HEK293 (cell line): ENCODE results near the gene INO80C.

ENCODE experiments used
- CTCF ChIA-PET: fragments of 350-600 bp; formaldehyde crosslinking; extraction: SDS; loops from one replicate; lab custom pipeline; 2021; ENCODE audit warnings: antibody characterized with exemption; lab: Yijun Ruan, JAX
- POLR2A ChIA-PET: fragments of 300-600 bp; formaldehyde crosslinking; extraction: SDS; loops from one replicate; lab custom pipeline; 2020; ENCODE audit warnings: antibody characterized with exemption, inconsistent platforms; lab: Yijun Ruan, JAX
- H3K27ac ChIP-seq: fragments of 200-500 bp; sonication (Bioruptor generic); 2 replicates; pipeline ENCODE4 v1.5.1; 2014; ENCODE audit warnings: low read depth, low read length, control low read depth, inconsistent platforms; ENCODE audit errors: extremely low read depth
- H3K36me3 ChIP-seq, 2 experiments: fragments of 200-500 bp in 1 of 2; sonication (Bioruptor generic) in 1 of 2; 1 replicate in 1 of 2; 2 replicates in 1 of 2; pipeline ENCODE4 v1.5.1; 2014 to 2017; ENCODE audit warnings: inconsistent platforms in 2 of 2, low read length in 2 of 2; ENCODE audit not compliant: control insufficient read depth in 2 of 2, insufficient read depth in 1 of 2
- H3K4me1 ChIP-seq: fragments of 200-500 bp; sonication (Bioruptor generic); 2 replicates; pipeline ENCODE4 v1.5.1; 2014; ENCODE audit warnings: mild to moderate bottlenecking, low read length, inconsistent platforms; ENCODE audit not compliant: control insufficient read depth, insufficient read depth
- H3K4me3 ChIP-seq: 2 replicates; pipeline ENCODE4 v1.5.1; 2011; ENCODE audit warnings: low read depth, mild to moderate bottlenecking, control low read depth, low read length, moderate library complexity
- H3K9me3 ChIP-seq: fragments of 200-500 bp; sonication (Bioruptor generic); 2 replicates; pipeline ENCODE4 v1.5.1; 2014; ENCODE audit warnings: low read depth, low read length, inconsistent platforms; ENCODE audit not compliant: control insufficient read depth, insufficient read depth
- EGR2 ChIP-seq: fragments of 450-650 bp; formaldehyde crosslinking; IDR thresholded peaks from 2 replicates; pipeline ENCODE4 v1.5.1; 2016; ENCODE audit warnings: low read depth, missing biosample characterization, missing genetic modification characterization
- GFI1B ChIP-seq: fragments of 450-650 bp; formaldehyde crosslinking; IDR thresholded peaks from 2 replicates; pipeline ENCODE4 v1.5.1; 2016; ENCODE audit warnings: missing biosample characterization, missing genetic modification characterization
- GLIS1 ChIP-seq: fragments of 450-650 bp; formaldehyde crosslinking; IDR thresholded peaks from 2 replicates; pipeline ENCODE4 v1.5.1; 2016; ENCODE audit warnings: missing biosample characterization, missing genetic modification characterization
- GLIS2 ChIP-seq: fragments of 450-650 bp; formaldehyde crosslinking; IDR thresholded peaks from 2 replicates; pipeline ENCODE4 v1.5.1; 2016; ENCODE audit warnings: missing biosample characterization, missing genetic modification characterization
- HOXD13 ChIP-seq: sonication (generic); formaldehyde crosslinking; IDR thresholded peaks from 2 replicates; pipeline ENCODE4 v1.8.0; 2022; ENCODE audit warnings: missing genetic modification reagents, borderline replicate concordance
- KLF7 ChIP-seq: fragments of 450-650 bp; formaldehyde crosslinking; IDR thresholded peaks from 2 replicates; pipeline ENCODE4 v1.5.1; 2016; ENCODE audit warnings: missing biosample characterization, missing genetic modification characterization, borderline replicate concordance
- PATZ1 ChIP-seq: fragments of 450-650 bp; formaldehyde crosslinking; IDR thresholded peaks from 2 replicates; pipeline ENCODE4 v1.5.1; 2016; ENCODE audit warnings: missing biosample characterization, missing genetic modification characterization
- SALL2 ChIP-seq: fragments of 450-650 bp; formaldehyde crosslinking; IDR thresholded peaks from 2 replicates; pipeline ENCODE4 v1.5.0; 2017; ENCODE audit warnings: missing biosample characterization, mild to moderate bottlenecking, missing genetic modification characterization, borderline replicate concordance
- SP3 ChIP-seq: fragments of 450-650 bp; formaldehyde crosslinking; IDR thresholded peaks from 2 replicates; pipeline ENCODE4 v1.5.1; 2016; ENCODE audit warnings: missing biosample characterization, missing genetic modification characterization
- SP7 ChIP-seq: fragments of 450-650 bp; formaldehyde crosslinking; IDR thresholded peaks from 2 replicates; pipeline ENCODE4 v1.5.1; 2016; ENCODE audit warnings: missing biosample characterization, missing genetic modification characterization
- ZBTB20 ChIP-seq: fragments of 450-650 bp; formaldehyde crosslinking; IDR thresholded peaks from 2 replicates; pipeline ENCODE4 v1.5.1; 2016; ENCODE audit warnings: missing biosample characterization, missing genetic modification characterization
- ZFHX2 ChIP-seq: fragments of 450-650 bp; formaldehyde crosslinking; conservative IDR thresholded peaks from 2 replicates; pipeline ENCODE4 v1.5.1; 2016; ENCODE audit warnings: missing biosample characterization, missing genetic modification characterization
- ZFP69B ChIP-seq: fragments of 450-650 bp; formaldehyde crosslinking; IDR thresholded peaks from 2 replicates; pipeline ENCODE4 v1.5.1; 2016; ENCODE audit warnings: missing biosample characterization, missing genetic modification characterization
- ZNF10 ChIP-seq: fragments of 450-650 bp; formaldehyde crosslinking; IDR thresholded peaks from 2 replicates; pipeline ENCODE4 v1.5.1; 2017; ENCODE audit warnings: missing biosample characterization, missing genetic modification characterization
- ZNF138 ChIP-seq: fragments of 450-650 bp; formaldehyde crosslinking; IDR thresholded peaks from 2 replicates; pipeline ENCODE4 v1.5.1; 2016; ENCODE audit warnings: missing biosample characterization, missing genetic modification characterization, borderline replicate concordance
- ZNF16 ChIP-seq: fragments of 450-650 bp; formaldehyde crosslinking; IDR thresholded peaks from 2 replicates; pipeline ENCODE4 v1.5.1; 2016; ENCODE audit warnings: low read depth, missing biosample characterization, missing genetic modification characterization
- ZNF174 ChIP-seq: fragments of 450-650 bp; formaldehyde crosslinking; IDR thresholded peaks from 2 replicates; pipeline ENCODE4 v1.5.0; 2017; ENCODE audit warnings: missing biosample characterization, mild to moderate bottlenecking, missing genetic modification characterization
- ZNF214 ChIP-seq: fragments of 450-650 bp; formaldehyde crosslinking; IDR thresholded peaks from 2 replicates; pipeline ENCODE4 v1.5.1; 2017; ENCODE audit warnings: missing biosample characterization, mild to moderate bottlenecking, missing genetic modification characterization, borderline replicate concordance
- ZNF335 ChIP-seq: fragments of 450-650 bp; formaldehyde crosslinking; conservative IDR thresholded peaks from 2 replicates; pipeline ENCODE4 v1.5.1; 2016; ENCODE audit warnings: missing biosample characterization, missing genetic modification characterization
- ZNF341 ChIP-seq: fragments of 450-650 bp; formaldehyde crosslinking; IDR thresholded peaks from 2 replicates; pipeline ENCODE4; 2016; ENCODE audit warnings: low read depth, missing biosample characterization, missing genetic modification characterization
- ZNF350 ChIP-seq: fragments of 450-650 bp; formaldehyde crosslinking; IDR thresholded peaks from 2 replicates; pipeline ENCODE4 v1.5.0; 2017; ENCODE audit warnings: missing biosample characterization, mild to moderate bottlenecking, missing genetic modification characterization
- ZNF501 ChIP-seq: fragments of 450-650 bp; formaldehyde crosslinking; IDR thresholded peaks from 2 replicates; pipeline ENCODE4 v1.5.1; 2016; ENCODE audit warnings: missing biosample characterization, missing genetic modification characterization
- ZNF548 ChIP-seq: fragments of 450-650 bp; formaldehyde crosslinking; IDR thresholded peaks from 2 replicates; pipeline ENCODE4 v1.5.1; 2016; ENCODE audit warnings: missing biosample characterization, missing genetic modification characterization
- ZNF549 ChIP-seq: fragments of 450-650 bp; IDR thresholded peaks from 2 replicates; pipeline ENCODE4 v1.5.1; 2018; ENCODE audit warnings: missing biosample characterization, missing genetic modification characterization, mild to moderate bottlenecking, inconsistent platforms, moderate library complexity
- ZNF580 ChIP-seq: fragments of 450-650 bp; formaldehyde crosslinking; IDR thresholded peaks from 2 replicates; pipeline ENCODE4 v1.5.1; 2016; ENCODE audit warnings: missing biosample characterization, missing genetic modification characterization
- ZNF610 ChIP-seq: fragments of 450-650 bp; formaldehyde crosslinking; IDR thresholded peaks from 2 replicates; pipeline ENCODE4 v1.5.1; 2016; ENCODE audit warnings: missing biosample characterization, missing genetic modification characterization, borderline replicate concordance
- ZNF654 ChIP-seq: fragments of 450-650 bp; formaldehyde crosslinking; IDR thresholded peaks from 2 replicates; pipeline ENCODE4 v1.5.1; 2016; ENCODE audit warnings: low read depth, missing biosample characterization, missing genetic modification characterization
- ZNF670 ChIP-seq: fragments of 450-650 bp; formaldehyde crosslinking; IDR thresholded peaks from 2 replicates; pipeline ENCODE4 v1.5.1; 2016; ENCODE audit warnings: missing biosample characterization, missing genetic modification characterization, low read depth
- ZNF768 ChIP-seq: fragments of 450-650 bp; formaldehyde crosslinking; IDR thresholded peaks from 2 replicates; pipeline ENCODE4 v1.5.1; 2018; ENCODE audit warnings: missing biosample characterization, mild to moderate bottlenecking, missing genetic modification characterization
- ZSCAN30 ChIP-seq: fragments of 450-650 bp; IDR thresholded peaks from 2 replicates; pipeline ENCODE4 v1.5.1; 2018; ENCODE audit warnings: missing biosample characterization, mild to moderate bottlenecking, missing genetic modification characterization, moderate library complexity
- ZSCAN4 ChIP-seq: fragments of 450-650 bp; formaldehyde crosslinking; IDR thresholded peaks from 2 replicates; pipeline ENCODE4 v1.5.1; 2017; ENCODE audit warnings: missing biosample characterization, missing genetic modification characterization

Gene INO80C

GRCh38 chr18:35459997-35460396, 37.8 kb downstream of the INO80C start:
- Histone ChIP-seq H3K4me1 (no peaks in the 10 kb centered on the region), H3K27ac (no peak overlapping the region), H3K36me3 (no peaks in the 10 kb centered on the region), H3K9me3 (no peaks in the 10 kb centered on the region), H3K4me3 (no peak overlapping the region)
- CTCF ChIA-PET, result no interaction called here
- POLR2A ChIA-PET, result no interaction called here
- no peak for TF ChIP-seq ZNF768 (tag by site-specific recombination)
- TF ChIP-seq SALL2 (tag by site-specific recombination), result no peak
- no peak for TF ChIP-seq ZNF10 (tag by site-specific recombination)
- no peak for TF ChIP-seq ZNF501
- no peak for TF ChIP-seq ZNF174 (tag by site-specific recombination)
- no peak for TF ChIP-seq ZSCAN4
- TF ChIP-seq ZNF548 (tag by site-specific recombination), result no peak
- TF ChIP-seq ZNF549 (tag by site-specific recombination), result no peak
- TF ChIP-seq KLF7 (tag by site-specific recombination), result no peak
- TF ChIP-seq ZNF214, result no peak
- no peak for TF ChIP-seq ZNF350 (tag by site-specific recombination)
- TF ChIP-seq ZNF654 (tag by site-specific recombination), result no peak
- TF ChIP-seq SP7 (tag by site-specific recombination), result no peak
- TF ChIP-seq ZNF335, result no peak
- no peak for TF ChIP-seq ZNF341
- TF ChIP-seq GFI1B, result no peak
- no peak for TF ChIP-seq ZNF610 (tag by site-specific recombination)
- no peak for TF ChIP-seq HOXD13
- TF ChIP-seq, all 188 proteins: peak for 0

GRCh38 chr18:35458677-35459441, 38.9 kb downstream of the INO80C start:
- H3K4me1 ChIP-seq, result no peaks in the 10 kb centered on the region
- H3K36me3 ChIP-seq, result no peaks in the 10 kb centered on the region
- H3K27ac ChIP-seq, result no peak overlapping the region
- CTCF ChIA-PET, result no interaction called here
- TF ChIP-seq ZNF580 (tag by site-specific recombination), result no peak
- 0 out of 2 replicates have a peak, but pooled peaks have one; percentile 12 for TF ChIP-seq GLIS1 (tag by site-specific recombination)
- no peak overlapping the region for H3K4me3 ChIP-seq
- no peaks in the 10 kb centered on the region for H3K9me3 ChIP-seq
- POLR2A ChIA-PET, result interaction anchor here (0.9 kb wide), 1 partner anchor 39 kb away, joined by 5 read pairs; the partner anchor contains the start of gene INO80C

GRCh38 chr18:35458271-35458670, 39.5 kb downstream of the INO80C start:
- Histone ChIP-seq H3K36me3 (no peaks in the 10 kb centered on the region), H3K4me1 (no peaks in the 10 kb centered on the region), H3K9me3 (no peaks in the 10 kb centered on the region), H3K27ac (no peak overlapping the region), H3K4me3 (no peak overlapping the region)
- ChIA-PET CTCF (no interaction called here), POLR2A (interaction anchor here (0.9 kb wide), 1 partner anchor 39 kb away, joined by 5 read pairs; the partner anchor contains the start of gene INO80C)
- TF ChIP-seq ZNF670 (tag by site-specific recombination) (no peak), ZNF138 (no peak), ZSCAN30 (no peak), EGR2 (tag by site-specific recombination) (peak; percentile 90), ZFP69B (no peak), PATZ1 (tag by site-specific recombination) (no peak), GLIS2 (tag by site-specific recombination) (no peak), ZFHX2 (peak; percentile 93), ZNF16 (tag by site-specific recombination) (no peak), ZNF10 (tag by site-specific recombination) (no peak), SP3 (tag by site-specific recombination) (no peak), ZNF501 (no peak), ZBTB20 (no peak), ZNF549 (tag by site-specific recombination) (no peak), SP7 (tag by site-specific recombination) (no peak)
